ENCODE data around the gene NKX2-1. TPM values are rescaled to one million over a fixed set of nuclear protein-coding genes. Genes with fewer than 3 reads are reported as not detected.

NKX2-1 gene
- not detected for total RNA-seq

GRCh38 chr14:36519431-36520321, at the start of gene NKX2-1:
Gene NKX2-1, minus strand, starts transcription at chr14:36520232. Its CDS starts 103 bp downstream, at chr14:36520129.

Other genes with a start within 250 kb of the NKX2-1 start
- gene MBIP, start 199.6 kb downstream of the NKX2-1 start, total RNA-seq, result 33.1 TPM
- not detected for gene NKX2-8, start 62.4 kb upstream of the NKX2-1 start, total RNA-seq
- gene PAX9, start 141.6 kb upstream of the NKX2-1 start, total RNA-seq, result 0.38 TPM